Activated T-helper 1 cell treated with anti-CD3 and anti-CD28 coated beads, Interleukin-12 subunit alpha, Interleukin-12 subunit beta, Interleukin-2, Interleukin-4 antibody, amounts not matched to agents 30 ng/mL and 10 ng/mL and 1 ng/mL, durations not matched to agents 14 hours and 24 hours and 36 hours (primary cell): ENCODE measurements around the gene KAT2B. TPM values are rescaled to one million over a fixed set of nuclear protein-coding genes. Genes with fewer than 3 reads are reported as not detected.

Experiments used
- DNase-seq: peaks from one replicate; pipeline ENCODE4 v3.0.0; 2021; ENCODE audit warnings: low spot score
- H3K27ac Mint-ChIP-seq: one replicate; pipeline ENCODE4 v1.8.0; 2021; ENCODE audit warnings: mild to moderate bottlenecking, mixed read lengths
- H3K27me3 Mint-ChIP-seq: one replicate; pipeline ENCODE4 v1.8.0; 2022; ENCODE audit warnings: mild to moderate bottlenecking, moderate library complexity, mixed read lengths; ENCODE audit not compliant: insufficient read depth
- H3K36me3 Mint-ChIP-seq: one replicate; pipeline ENCODE4 v1.8.0; 2021; ENCODE audit warnings: low read depth, mixed read lengths
- H3K4me1 Mint-ChIP-seq: one replicate; pipeline ENCODE4 v1.8.0; 2021; ENCODE audit warnings: low read depth, mixed read lengths
- H3K4me3 Mint-ChIP-seq: one replicate; pipeline ENCODE4 v1.8.0; 2021; ENCODE audit warnings: mild to moderate bottlenecking, moderate library complexity, mixed read lengths
- H3K9me3 Mint-ChIP-seq: one replicate; pipeline ENCODE4 v1.8.0; 2021; ENCODE audit warnings: mixed read lengths
- intact Hi-C: fragments of 100-400 bp; cut with micrococcal nuclease; formaldehyde crosslinking; loops from one replicate; pipeline ENCODE4 v1.15.1; 2024
- total RNA-seq: library from RNA; stranded (reverse); gene quantifications from 2 replicates; pipeline ENCODE4 v1.2.3, GENCODE V29; 2022

KAT2B gene
- total RNA-seq, 1 donor from 2014 or later, result 25.1 TPM

GRCh38 chr3:20125289-20125688 lies 85.0 kb downstream of the KAT2B start:
- Mint-ChIP-seq H3K27me3 (no peaks in the 10 kb centered on the region), H3K4me3 (no peak overlapping the region)

GRCh38 chr3:20125897-20126296 lies 85.7 kb downstream of the KAT2B start:
- Mint-ChIP-seq H3K4me3 (no peak overlapping the region), H3K4me1 (peaks cover 14% of the 10 kb centered on the region), H3K27ac (peak overlapping the region; percentile 28), H3K27me3 (no peaks in the 10 kb centered on the region), H3K9me3 (no peaks in the 10 kb centered on the region), H3K36me3 (peaks cover 62% of the 10 kb centered on the region)
- DNase-seq, result no peak
- intact Hi-C loops, result no loop called here

More at GRCh38 chr3:20125289-20125688, 85.0 kb downstream of the KAT2B start:
- no peak overlapping the region for H3K27ac Mint-ChIP-seq
- H3K9me3 Mint-ChIP-seq, result no peaks in the 10 kb centered on the region
- peaks cover 62% of the 10 kb centered on the region for H3K36me3 Mint-ChIP-seq
- peaks cover 10% of the 10 kb centered on the region for H3K4me1 Mint-ChIP-seq
- no peak for DNase-seq
- intact Hi-C loops, result no loop called here

- H3K36me3 Mint-ChIP-seq, result peaks cover 48% of the 10 kb centered on the region
- H3K9me3 Mint-ChIP-seq, result no peaks in the 10 kb centered on the region
Measured at GRCh38 chr3:20128358-20128757, 88.1 kb downstream of the KAT2B start.

GRCh38 chr3:20130106-20130505 lies 89.9 kb downstream of the KAT2B start:
- DNase-seq, result no peak
- no peak overlapping the region for H3K27ac Mint-ChIP-seq
- H3K27me3 Mint-ChIP-seq, result no peaks in the 10 kb centered on the region
- H3K9me3 Mint-ChIP-seq, result no peaks in the 10 kb centered on the region
- intact Hi-C loops, result no loop called here
- peaks cover 14% of the 10 kb centered on the region for H3K4me1 Mint-ChIP-seq
- peaks cover 45% of the 10 kb centered on the region for H3K36me3 Mint-ChIP-seq
- no peak overlapping the region for H3K4me3 Mint-ChIP-seq

More at GRCh38 chr3:20128358-20128757, 88.1 kb downstream of the KAT2B start:
- no peak overlapping the region for H3K4me3 Mint-ChIP-seq
- no peaks in the 10 kb centered on the region for H3K27me3 Mint-ChIP-seq
- no peak for DNase-seq
- H3K27ac Mint-ChIP-seq, result no peak overlapping the region
- peaks cover 14% of the 10 kb centered on the region for H3K4me1 Mint-ChIP-seq
- intact Hi-C loops, result no loop called here

DNA sequence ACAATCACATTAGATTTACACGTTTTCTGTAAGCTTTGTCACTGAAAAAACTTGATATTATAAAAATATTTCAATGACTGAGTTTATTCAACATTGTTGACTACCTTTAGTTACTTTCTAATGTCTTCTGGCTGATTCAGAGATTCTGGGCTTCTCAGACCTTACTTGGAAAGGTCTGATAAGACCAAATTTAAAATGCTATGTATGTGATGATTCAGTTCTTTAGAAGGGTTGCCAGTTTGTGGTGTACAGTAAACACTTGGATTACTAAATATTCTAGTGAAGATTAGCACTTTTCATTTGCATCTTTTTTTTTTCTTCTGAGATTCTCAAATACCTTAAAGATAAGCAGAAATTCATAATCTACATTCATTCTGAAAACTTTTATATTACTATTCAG lies 96.0 kb downstream of the KAT2B start:
- Mint-ChIP-seq H3K4me1 (no peaks in the 10 kb centered on the region), H3K9me3 (no peaks in the 10 kb centered on the region), H3K27me3 (no peaks in the 10 kb centered on the region), H3K36me3 (peaks cover 25% of the 10 kb centered on the region), H3K27ac (no peak overlapping the region), H3K4me3 (no peak overlapping the region)
- intact Hi-C loops, result no loop called here
- no peak for DNase-seq

- DNase-seq, result no peak
- H3K4me1 Mint-ChIP-seq, result no peaks in the 10 kb centered on the region
- no peaks in the 10 kb centered on the region for H3K27me3 Mint-ChIP-seq
- H3K27ac Mint-ChIP-seq, result no peak overlapping the region
- intact Hi-C loops, result no loop called here
- no peaks in the 10 kb centered on the region for H3K9me3 Mint-ChIP-seq
- H3K36me3 Mint-ChIP-seq, result peaks cover 35% of the 10 kb centered on the region
- H3K4me3 Mint-ChIP-seq, result no peak overlapping the region
Measured at GRCh38 chr3:20137647-20138046, 97.4 kb downstream of the KAT2B start.

- intact Hi-C loops, result no loop called here
Measured at GRCh38 chr3:20140881-20141280, 100.6 kb downstream of the KAT2B start.

DNA sequence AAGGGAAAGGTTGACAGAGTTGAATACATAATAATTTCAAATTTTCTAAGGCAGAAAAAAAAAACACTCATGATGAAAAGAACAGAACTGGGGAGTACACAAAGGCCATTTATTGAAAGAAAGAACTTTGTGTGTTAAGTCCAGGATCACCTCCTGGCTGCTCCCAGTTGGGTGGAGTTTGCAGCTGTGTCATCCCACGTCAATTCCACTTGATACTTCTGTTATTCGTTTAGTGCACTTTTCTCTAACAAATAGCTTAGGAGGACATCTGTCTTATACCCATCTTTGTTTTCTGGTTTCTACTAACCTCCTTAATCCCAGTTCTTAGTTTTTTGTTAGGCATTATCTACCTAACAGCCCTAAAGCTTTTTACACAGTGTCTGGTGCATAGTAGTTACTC lies 101.1 kb downstream of the KAT2B start:
- H3K36me3 Mint-ChIP-seq, result peaks cover 46% of the 10 kb centered on the region

More at GRCh38 chr3:20140881-20141280, 100.6 kb downstream of the KAT2B start:
- Mint-ChIP-seq H3K36me3 (peaks cover 43% of the 10 kb centered on the region), H3K27me3 (no peaks in the 10 kb centered on the region), H3K27ac (no peak overlapping the region), H3K9me3 (peaks cover 4% of the 10 kb centered on the region), H3K4me3 (no peak overlapping the region), H3K4me1 (no peaks in the 10 kb centered on the region)
- DNase-seq, result no peak

DNA sequence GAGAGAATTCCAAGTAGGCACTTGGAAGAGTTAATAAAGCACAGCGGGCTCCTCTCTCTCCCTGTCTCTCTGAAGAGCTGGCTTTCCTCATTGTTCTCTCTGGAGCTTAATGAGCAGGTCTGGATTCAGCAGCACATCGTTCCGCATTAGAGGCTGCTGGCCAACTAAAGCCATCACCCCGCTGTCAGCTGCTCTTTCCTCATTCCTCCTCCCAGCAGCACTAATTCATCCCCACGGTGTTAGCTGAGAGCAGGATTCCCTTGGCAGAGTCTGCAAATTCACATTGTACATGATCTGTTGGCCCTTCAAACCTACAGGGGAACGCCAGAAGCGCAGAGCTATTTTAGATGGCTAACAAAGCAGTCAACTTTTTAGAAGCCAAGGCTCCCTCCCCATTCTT lies 101.6 kb downstream of the KAT2B start:
- no peak overlapping the region for H3K4me3 Mint-ChIP-seq
- H3K36me3 Mint-ChIP-seq, result peaks cover 48% of the 10 kb centered on the region
- no peaks in the 10 kb centered on the region for H3K27me3 Mint-ChIP-seq
- H3K27ac Mint-ChIP-seq, result no peak overlapping the region
- H3K9me3 Mint-ChIP-seq, result peaks cover 4% of the 10 kb centered on the region
- H3K4me1 Mint-ChIP-seq, result no peaks in the 10 kb centered on the region
- intact Hi-C loops, result no loop called here
- no peak for DNase-seq

More for the DNA sequence above, 101.1 kb downstream of the KAT2B start:
- H3K4me1 Mint-ChIP-seq, result no peaks in the 10 kb centered on the region
- H3K27me3 Mint-ChIP-seq, result no peaks in the 10 kb centered on the region
- no peak for DNase-seq
- no peak overlapping the region for H3K27ac Mint-ChIP-seq
- peaks cover 4% of the 10 kb centered on the region for H3K9me3 Mint-ChIP-seq
- no peak overlapping the region for H3K4me3 Mint-ChIP-seq
- intact Hi-C loops, result no loop called here

DNA sequence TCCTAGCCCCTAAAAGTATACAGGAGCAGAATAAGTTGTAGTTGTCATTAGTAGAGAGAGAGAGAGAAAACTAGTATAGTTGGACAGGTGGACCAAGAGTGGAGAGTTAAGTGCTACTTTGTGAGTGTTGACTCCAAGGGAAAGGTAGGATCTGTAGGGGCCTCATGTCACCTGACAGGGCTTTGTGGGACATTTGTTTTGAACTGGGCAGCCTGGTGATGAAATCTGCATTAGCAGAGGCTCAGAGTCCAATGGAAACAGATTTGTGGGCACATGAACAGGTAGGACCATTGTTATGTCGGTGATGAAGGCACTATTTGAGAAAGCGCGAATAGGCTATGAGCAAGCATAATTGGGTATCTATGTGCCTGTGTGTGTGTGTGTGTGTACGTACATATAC lies 102.3 kb downstream of the KAT2B start:
- DNase-seq, result no peak
- intact Hi-C loops, result no loop called here
- no peaks in the 10 kb centered on the region for H3K27me3 Mint-ChIP-seq
- H3K27ac Mint-ChIP-seq, result no peak overlapping the region
- H3K4me1 Mint-ChIP-seq, result no peaks in the 10 kb centered on the region
- H3K36me3 Mint-ChIP-seq, result peaks cover 48% of the 10 kb centered on the region
- no peak overlapping the region for H3K4me3 Mint-ChIP-seq
- peaks cover 4% of the 10 kb centered on the region for H3K9me3 Mint-ChIP-seq

DNA sequence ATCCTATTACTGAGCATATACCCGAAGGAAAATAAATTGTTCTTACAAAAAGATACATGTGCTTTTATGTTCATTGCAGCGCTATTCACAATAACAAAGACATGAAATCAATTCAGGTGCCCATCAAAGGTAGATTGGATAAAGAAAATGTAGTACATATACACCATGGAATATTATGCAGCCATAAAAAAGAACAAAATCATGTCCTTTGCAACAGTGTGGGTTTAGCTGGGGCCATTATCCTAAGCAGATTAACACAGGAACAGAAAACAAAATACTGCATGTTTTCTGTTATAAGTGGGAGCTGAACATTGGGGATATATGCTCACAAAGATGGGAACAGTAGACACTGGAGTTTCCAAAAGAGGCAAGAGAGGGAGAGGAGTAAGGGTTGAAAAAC lies 103.3 kb downstream of the KAT2B start:
- Mint-ChIP-seq H3K9me3 (peaks cover 4% of the 10 kb centered on the region), H3K4me1 (no peaks in the 10 kb centered on the region), H3K4me3 (no peak overlapping the region), H3K27me3 (no peaks in the 10 kb centered on the region), H3K27ac (no peak overlapping the region), H3K36me3 (peaks cover 51% of the 10 kb centered on the region)
- DNase-seq, result no peak
- intact Hi-C loops, result no loop called here

DNA sequence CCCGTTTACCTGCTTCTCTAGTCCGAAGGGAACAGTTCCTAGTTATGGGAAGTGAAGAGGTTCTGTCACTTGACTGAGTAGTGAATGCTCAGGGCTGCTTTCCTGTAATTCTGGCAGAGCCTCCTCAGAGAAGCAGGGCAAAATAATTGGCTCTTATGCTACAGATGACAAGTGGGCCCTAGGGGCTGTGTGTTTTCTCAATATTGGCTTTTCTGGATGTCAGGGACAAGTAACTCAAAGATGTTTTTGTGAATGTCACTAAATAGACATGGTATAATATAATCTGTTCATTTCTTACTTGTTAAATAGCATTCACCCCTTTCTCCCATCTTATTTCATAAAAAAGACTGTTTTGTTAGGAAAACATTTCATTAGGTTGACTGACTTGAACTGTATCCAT lies 105.6 kb downstream of the KAT2B start:
- Mint-ChIP-seq H3K27me3 (no peaks in the 10 kb centered on the region), H3K27ac (no peak overlapping the region), H3K36me3 (peaks cover 60% of the 10 kb centered on the region), H3K9me3 (peaks cover 4% of the 10 kb centered on the region), H3K4me1 (no peaks in the 10 kb centered on the region), H3K4me3 (no peak overlapping the region)
- intact Hi-C loops, result no loop called here
- no peak for DNase-seq

- no peak overlapping the region for H3K27ac Mint-ChIP-seq
- no peaks in the 10 kb centered on the region for H3K27me3 Mint-ChIP-seq
- peaks cover 4% of the 10 kb centered on the region for H3K9me3 Mint-ChIP-seq
- H3K4me1 Mint-ChIP-seq, result no peaks in the 10 kb centered on the region
- no peak for DNase-seq
- peaks cover 61% of the 10 kb centered on the region for H3K36me3 Mint-ChIP-seq
- no peak overlapping the region for H3K4me3 Mint-ChIP-seq
- intact Hi-C loops, result no loop called here
Measured at GRCh38 chr3:20146301-20146700, 106.1 kb downstream of the KAT2B start.

DNA sequence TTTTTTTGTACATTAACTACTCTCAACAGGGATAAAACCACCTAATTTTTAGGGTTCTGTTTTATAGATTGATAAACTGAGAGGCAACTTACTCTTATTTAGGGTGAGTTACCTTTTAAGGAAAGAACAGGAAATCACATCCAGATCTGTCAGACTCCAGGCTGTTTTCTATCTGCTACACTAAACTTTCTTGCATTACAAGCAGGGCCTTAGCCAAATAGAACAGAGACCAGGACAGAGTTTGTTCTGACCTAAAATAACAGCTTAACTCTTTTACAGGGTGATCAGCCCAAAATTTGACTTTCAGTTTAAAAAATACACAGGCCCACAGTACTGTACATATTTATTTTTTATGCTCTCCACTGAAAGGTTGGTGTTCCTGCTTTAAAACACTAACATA lies 107.1 kb downstream of the KAT2B start:
- Mint-ChIP-seq H3K4me3 (no peak overlapping the region), H3K9me3 (peaks cover 4% of the 10 kb centered on the region), H3K27ac (no peak overlapping the region), H3K27me3 (no peaks in the 10 kb centered on the region), H3K36me3 (peaks cover 57% of the 10 kb centered on the region), H3K4me1 (no peaks in the 10 kb centered on the region)
- intact Hi-C loops, result no loop called here
- no peak for DNase-seq
